Measurements from ENCODE around the gene LCP2. TPM values are rescaled to one million over a fixed set of nuclear protein-coding genes. Genes with fewer than 3 reads are reported as not detected.

The LCP2 gene
- total RNA-seq, 2 experiments from 2014 or later, result 154 to 155 TPM

DNA sequence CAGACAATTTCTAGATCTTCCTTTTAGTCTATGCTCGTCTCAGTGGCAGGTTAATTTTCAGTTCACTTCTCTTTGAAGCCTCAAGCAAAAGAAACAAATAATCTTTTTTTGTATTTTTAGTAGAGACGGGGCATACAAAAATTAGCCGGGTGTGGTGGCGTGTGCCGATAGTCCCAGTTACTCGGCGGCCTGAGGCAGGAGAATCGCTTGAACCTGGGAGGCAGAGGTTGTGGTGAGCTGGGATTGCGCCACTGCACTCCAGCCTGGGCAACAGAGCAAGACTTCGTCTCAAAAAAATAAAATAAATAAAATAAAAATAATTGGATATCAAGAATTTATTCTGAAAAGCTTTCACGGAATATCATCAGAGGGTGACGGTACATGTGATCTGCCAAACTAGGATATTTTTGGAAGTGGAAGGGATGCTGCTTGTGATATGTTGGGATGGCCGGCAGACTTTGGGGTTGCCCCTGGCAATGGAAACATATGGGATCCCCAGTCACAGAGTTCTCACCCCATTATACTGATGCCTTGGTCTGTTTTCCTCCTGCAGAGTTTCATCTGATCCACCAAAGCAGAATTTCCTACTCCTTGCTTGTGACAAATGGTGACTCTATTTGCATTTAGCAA lies 7.6 kb upstream of the LCP2 start:
- Histone ChIP-seq H3K9me3 (ENCODE audit: control insufficient read depth in 1 of 2, insufficient read depth in 1 of 2, low read length in 2 of 2) (no peaks in the 10 kb centered on the region), H3K4me1 (ENCODE audit: insufficient read depth, low read length) (peaks cover 75% of the 10 kb centered on the region), H3K27ac (ENCODE audit: low read depth in 1 of 2, low read length in 2 of 2) (no peak overlapping the region), H3K4me3 (ENCODE audit: low read length) (no peak overlapping the region), H3K36me3 (ENCODE audit: insufficient read depth, low read length) (no peaks in the 10 kb centered on the region), H3K27me3 (ENCODE audit: control insufficient read depth in 1 of 2, insufficient read depth in 2 of 2, low read length in 2 of 2) (no peaks in the 10 kb centered on the region)
- Mint-ChIP-seq H3K27me3 (no peaks in the 10 kb centered on the region), H3K4me3 (no peak overlapping the region), H3K36me3 (ENCODE audit: low read depth) (no peaks in the 10 kb centered on the region), H3K4me1 (ENCODE audit: low read depth) (peaks cover 89% of the 10 kb centered on the region), H3K27ac (peak overlapping the region; percentile 96), H3K9me3 (no peaks in the 10 kb centered on the region)
- ChIA-PET POLR2A (interaction anchor here (0.8 to 4.0 kb wide), 6 partner anchors 8 to 26 kb away, joined by 3 to 46 read pairs (median 4); partner anchors contain the start of gene LCP2), CTCF (interaction anchor here (1.4 to 1.8 kb wide), 2 partner anchors 34 to 37 kb away, joined by 3 to 6 read pairs; no protein-coding TSS in a partner anchor)
- intact Hi-C loops (cut with DNase I, micrococcal nuclease), result loop anchor here in 1 of 2 experiments (2.0 kb wide), 1 partner anchor 24 kb away; no protein-coding TSS in a partner anchor
- TF ChIP-seq, protein P1, sequence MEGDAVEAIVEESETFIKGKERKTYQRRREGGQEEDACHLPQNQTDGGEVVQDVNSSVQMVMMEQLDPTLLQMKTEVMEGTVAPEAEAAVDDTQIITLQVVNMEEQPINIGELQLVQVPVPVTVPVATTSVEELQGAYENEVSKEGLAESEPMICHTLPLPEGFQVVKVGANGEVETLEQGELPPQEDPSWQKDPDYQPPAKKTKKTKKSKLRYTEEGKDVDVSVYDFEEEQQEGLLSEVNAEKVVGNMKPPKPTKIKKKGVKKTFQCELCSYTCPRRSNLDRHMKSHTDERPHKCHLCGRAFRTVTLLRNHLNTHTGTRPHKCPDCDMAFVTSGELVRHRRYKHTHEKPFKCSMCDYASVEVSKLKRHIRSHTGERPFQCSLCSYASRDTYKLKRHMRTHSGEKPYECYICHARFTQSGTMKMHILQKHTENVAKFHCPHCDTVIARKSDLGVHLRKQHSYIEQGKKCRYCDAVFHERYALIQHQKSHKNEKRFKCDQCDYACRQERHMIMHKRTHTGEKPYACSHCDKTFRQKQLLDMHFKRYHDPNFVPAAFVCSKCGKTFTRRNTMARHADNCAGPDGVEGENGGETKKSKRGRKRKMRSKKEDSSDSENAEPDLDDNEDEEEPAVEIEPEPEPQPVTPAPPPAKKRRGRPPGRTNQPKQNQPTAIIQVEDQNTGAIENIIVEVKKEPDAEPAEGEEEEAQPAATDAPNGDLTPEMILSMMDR (IDR thresholded peaks at IDR 0.05), result no peak
- DNase-seq (no peak), ATAC-seq (ENCODE audit: poor library complexity) (no peak)

DNA sequence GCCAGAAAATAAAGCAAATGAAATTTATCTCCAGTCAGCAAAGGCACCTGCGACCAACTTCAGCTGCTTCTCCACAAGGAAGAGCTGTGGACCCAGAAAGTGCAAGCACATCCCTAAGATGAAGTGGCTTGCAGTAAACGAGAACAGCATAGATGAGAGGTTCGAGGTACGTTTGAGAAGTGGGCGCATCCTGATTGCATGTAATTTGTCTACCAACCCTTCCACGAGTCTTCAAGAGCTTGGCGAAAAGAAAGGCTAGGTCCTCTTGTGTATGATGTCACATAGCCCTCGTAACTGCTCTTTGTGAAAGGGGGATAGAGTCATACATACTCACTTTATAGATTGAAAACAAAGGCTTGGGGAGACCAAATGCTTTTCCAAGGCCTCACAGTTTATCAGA lies 6.0 kb upstream of the LCP2 start:
- Mint-ChIP-seq H3K4me3 (peak overlapping the region; percentile 87), H3K4me1 (ENCODE audit: low read depth) (peaks cover 85% of the 10 kb centered on the region), H3K36me3 (ENCODE audit: low read depth) (no peaks in the 10 kb centered on the region), H3K27ac (peak overlapping the region; percentile 96), H3K27me3 (no peaks in the 10 kb centered on the region), H3K9me3 (no peaks in the 10 kb centered on the region)
- no peaks in the 10 kb centered on the region for H3K9me3 ChIP-seq (ENCODE audit: control insufficient read depth in 1 of 2, insufficient read depth in 1 of 2, low read length in 2 of 2)
- peak overlapping the region; percentile 47 for H3K4me3 ChIP-seq (ENCODE audit: low read length)
- DNase-seq (peak in 3 of 14 experiments; percentile 31 to 61 (median 58)), ATAC-seq (ENCODE audit: poor library complexity) (peak; percentile 31)
- POLR2A ChIA-PET, result interaction anchor here (0.8 to 4.0 kb wide), 19 partner anchors 10 to 51 kb away, joined by 3 to 46 read pairs (median 8); no protein-coding TSS in a partner anchor
- peaks cover 82% of the 10 kb centered on the region for H3K4me1 ChIP-seq (ENCODE audit: insufficient read depth, low read length)
- peak overlapping the region; percentile 88 to 92 for H3K27ac ChIP-seq (ENCODE audit: low read depth in 1 of 2, low read length in 2 of 2)
- intact Hi-C loops (cut with DNase I, micrococcal nuclease), result loop anchor here (1.0 to 5.0 kb wide), 3 partner anchors 10 to 36 kb away; no protein-coding TSS in a partner anchor
- no peaks in the 10 kb centered on the region for H3K27me3 ChIP-seq (ENCODE audit: control insufficient read depth in 1 of 2, insufficient read depth in 2 of 2, low read length in 2 of 2)
- CTCF ChIA-PET, result interaction anchor here (0.8 to 3.9 kb wide), 12 partner anchors 10 to 36 kb away, joined by 3 to 22 read pairs (median 4); no protein-coding TSS in a partner anchor
- TF ChIP-seq, protein P1 (IDR thresholded peaks at IDR 0.05), result no peak
- no peaks in the 10 kb centered on the region for H3K36me3 ChIP-seq (ENCODE audit: insufficient read depth, low read length)

- Histone ChIP-seq H3K27ac (ENCODE audit: low read depth in 1 of 2, low read length in 2 of 2) (peak overlapping the region; percentile 88 to 92), H3K36me3 (ENCODE audit: insufficient read depth, low read length) (no peaks in the 10 kb centered on the region), H3K4me3 (ENCODE audit: low read length) (peak overlapping the region; percentile 47), H3K4me1 (ENCODE audit: insufficient read depth, low read length) (peaks cover 82% of the 10 kb centered on the region), H3K9me3 (ENCODE audit: control insufficient read depth in 1 of 2, insufficient read depth in 1 of 2, low read length in 2 of 2) (no peaks in the 10 kb centered on the region), H3K27me3 (ENCODE audit: control insufficient read depth in 1 of 2, insufficient read depth in 2 of 2, low read length in 2 of 2) (no peaks in the 10 kb centered on the region)
- no peaks in the 10 kb centered on the region for H3K9me3 Mint-ChIP-seq
- ChIA-PET POLR2A (interaction anchor here (0.7 to 4.0 kb wide), 20 partner anchors 10 to 50 kb away, joined by 3 to 46 read pairs (median 7); no protein-coding TSS in a partner anchor), CTCF (interaction anchor here (0.8 to 3.9 kb wide), 11 partner anchors 9 to 36 kb away, joined by 3 to 22 read pairs (median 5); no protein-coding TSS in a partner anchor)
- TF ChIP-seq, protein P1 (IDR thresholded peaks at IDR 0.05), result peak; percentile 27
- H3K27ac Mint-ChIP-seq, result peak overlapping the region; percentile 96
- H3K27me3 Mint-ChIP-seq, result no peaks in the 10 kb centered on the region
- intact Hi-C loops (cut with DNase I, micrococcal nuclease), result loop anchor here (1.0 to 5.0 kb wide), 3 partner anchors 10 to 36 kb away; no protein-coding TSS in a partner anchor
- ATAC-seq (ENCODE audit: poor library complexity) (peak; percentile 95), DNase-seq (peak; percentile 36 to 96 (median 58))
- H3K4me1 Mint-ChIP-seq (ENCODE audit: low read depth), result peaks cover 87% of the 10 kb centered on the region
- H3K36me3 Mint-ChIP-seq (ENCODE audit: low read depth), result no peaks in the 10 kb centered on the region
- H3K4me3 Mint-ChIP-seq, result peak overlapping the region; percentile 87
These were observed 5.3 kb upstream of the LCP2 start for GRCh38 chr5:170302653-170303501.
